22Rv1 (cell line): ENCODE measurements around the gene CARD10.

Experiments used
- H3K27ac ChIP-seq: fragments of 450-650 bp; 2 replicates; pipeline ENCODE4 v1.5.1; 2017
- ZFX ChIP-seq: fragments of 450-650 bp; IDR thresholded peaks from 2 replicates; pipeline ENCODE4 v1.6.1; 2017; ENCODE audit warnings: antibody characterized with exemption, borderline replicate concordance
- TF ChIP-seq, protein P1 (sequence below): fragments of 450-650 bp; IDR thresholded peaks from 2 replicates; pipeline ENCODE4 v1.5.1; 2017; ENCODE audit warnings: mild to moderate bottlenecking

CARD10 gene

DNA sequence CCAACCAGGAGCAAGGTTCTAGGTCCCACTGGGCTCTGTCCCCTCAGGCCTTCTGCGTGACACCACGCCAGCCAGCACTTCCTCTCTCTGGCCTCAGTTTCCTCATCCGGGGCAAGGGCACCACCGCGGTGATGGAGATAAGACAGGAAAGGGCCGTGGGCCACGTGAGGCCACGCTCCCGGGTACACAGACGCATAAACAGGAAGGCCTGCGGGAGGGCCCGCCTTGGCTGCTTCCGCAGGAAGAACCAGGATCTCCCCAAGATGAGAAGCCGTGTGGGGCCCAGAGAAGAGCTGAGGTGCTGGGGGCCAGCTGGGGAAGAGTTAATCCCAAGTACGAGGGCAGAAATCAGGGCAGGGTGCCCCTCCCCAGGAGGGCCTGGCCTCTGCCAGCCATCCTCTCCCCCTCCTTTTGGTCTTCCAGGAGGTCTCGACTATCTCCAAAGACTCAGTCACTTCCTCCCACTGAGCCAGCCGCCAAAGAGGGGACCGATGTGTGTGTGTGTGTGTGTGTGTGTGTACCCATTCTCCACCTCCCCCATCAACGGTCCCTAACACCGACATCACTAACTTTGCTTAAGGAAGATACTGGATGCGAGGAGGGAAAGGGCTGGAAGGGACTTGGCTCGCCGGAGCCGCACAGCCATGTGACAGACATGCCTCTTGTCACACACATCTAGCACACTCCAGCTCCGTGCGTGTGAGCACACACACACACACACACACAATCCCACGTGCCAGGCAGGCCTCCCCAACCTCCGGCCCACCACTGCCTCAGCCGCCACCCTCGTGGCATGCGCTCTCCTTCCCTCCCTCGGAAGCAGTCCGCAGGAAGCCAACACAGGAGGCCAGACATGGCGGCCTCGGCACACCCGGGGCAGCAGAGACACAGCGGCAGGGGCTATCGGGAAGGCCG lies 34.5 kb downstream of the CARD10 start:
- H3K27ac ChIP-seq: no peak overlapping the region
- TF ChIP-seq, protein P1, sequence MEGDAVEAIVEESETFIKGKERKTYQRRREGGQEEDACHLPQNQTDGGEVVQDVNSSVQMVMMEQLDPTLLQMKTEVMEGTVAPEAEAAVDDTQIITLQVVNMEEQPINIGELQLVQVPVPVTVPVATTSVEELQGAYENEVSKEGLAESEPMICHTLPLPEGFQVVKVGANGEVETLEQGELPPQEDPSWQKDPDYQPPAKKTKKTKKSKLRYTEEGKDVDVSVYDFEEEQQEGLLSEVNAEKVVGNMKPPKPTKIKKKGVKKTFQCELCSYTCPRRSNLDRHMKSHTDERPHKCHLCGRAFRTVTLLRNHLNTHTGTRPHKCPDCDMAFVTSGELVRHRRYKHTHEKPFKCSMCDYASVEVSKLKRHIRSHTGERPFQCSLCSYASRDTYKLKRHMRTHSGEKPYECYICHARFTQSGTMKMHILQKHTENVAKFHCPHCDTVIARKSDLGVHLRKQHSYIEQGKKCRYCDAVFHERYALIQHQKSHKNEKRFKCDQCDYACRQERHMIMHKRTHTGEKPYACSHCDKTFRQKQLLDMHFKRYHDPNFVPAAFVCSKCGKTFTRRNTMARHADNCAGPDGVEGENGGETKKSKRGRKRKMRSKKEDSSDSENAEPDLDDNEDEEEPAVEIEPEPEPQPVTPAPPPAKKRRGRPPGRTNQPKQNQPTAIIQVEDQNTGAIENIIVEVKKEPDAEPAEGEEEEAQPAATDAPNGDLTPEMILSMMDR: no peak
- no peak for TF ChIP-seq ZFX

DNA sequence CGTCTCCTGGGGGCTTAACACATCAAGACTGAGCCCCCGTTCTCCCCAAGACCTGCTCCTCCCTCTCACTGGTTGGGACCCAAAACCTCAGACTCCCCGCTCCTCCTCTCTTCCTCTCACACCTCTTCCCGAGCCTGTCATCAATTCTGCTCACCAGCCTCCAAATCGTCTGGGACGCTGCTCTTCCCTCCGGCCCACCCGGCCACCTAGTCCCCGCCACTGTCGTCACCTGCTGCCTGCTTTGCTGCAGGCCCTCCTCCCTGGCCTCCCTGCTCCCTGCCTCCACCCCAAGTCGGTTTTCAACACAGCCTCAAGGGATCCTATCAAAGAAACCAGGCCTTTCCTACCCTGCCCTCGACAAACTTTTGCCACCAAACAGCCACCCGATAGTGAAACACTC lies 36.2 kb downstream of the CARD10 start:
- H3K27ac ChIP-seq: no peak overlapping the region
- TF ChIP-seq, protein P1: no peak

DNA sequence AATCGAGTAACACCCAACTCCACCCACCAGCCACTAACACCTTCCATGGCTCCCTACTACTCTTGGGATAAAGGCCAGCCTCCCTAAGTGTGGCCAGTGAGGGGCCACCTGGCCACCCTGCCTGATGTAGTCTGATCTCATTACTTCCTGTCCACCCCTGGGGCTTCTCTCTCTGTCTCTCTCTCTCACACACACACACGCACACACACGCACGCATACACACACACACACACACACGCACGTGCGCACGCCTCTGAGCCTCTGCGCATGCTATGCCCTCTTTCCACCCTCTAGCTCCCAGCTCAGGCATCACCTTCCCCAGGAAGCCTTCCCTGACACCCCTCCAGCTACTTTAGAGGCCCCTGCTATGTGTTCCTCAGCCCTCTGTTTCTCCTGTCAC lies 37.0 kb downstream of the CARD10 start:
- no peak overlapping the region for H3K27ac ChIP-seq
- TF ChIP-seq ZFX: no peak
- TF ChIP-seq, protein P1: no peak

DNA sequence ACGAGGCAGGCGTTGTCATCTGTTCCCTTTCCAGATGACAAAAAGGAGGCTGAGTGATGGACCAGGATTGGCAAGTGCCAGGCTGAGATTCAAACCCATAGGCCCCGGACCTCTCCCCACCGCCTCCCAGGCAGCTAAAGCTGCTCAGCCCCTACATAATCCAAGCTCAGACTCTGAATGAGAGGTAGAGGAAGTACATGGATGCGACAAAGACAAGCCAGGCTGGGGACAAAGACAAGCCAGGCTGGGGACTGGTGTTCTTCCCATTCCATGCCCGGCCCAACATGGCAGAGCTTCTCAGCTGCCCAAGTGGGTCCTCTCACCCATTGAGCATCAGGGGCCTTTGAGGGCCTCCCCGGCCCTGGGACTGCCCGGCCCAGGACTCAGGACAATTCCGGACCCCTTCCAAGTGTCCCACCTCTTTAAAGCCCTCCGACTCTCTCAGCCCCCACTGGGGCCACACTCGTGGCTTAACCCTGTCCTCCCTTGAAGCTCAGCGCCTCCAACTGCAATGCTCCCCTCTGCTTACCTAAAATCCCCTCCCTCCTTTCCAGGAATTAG lies 37.8 kb downstream of the CARD10 start:
- TF ChIP-seq, protein P1: no peak
- no peak for TF ChIP-seq ZFX
- H3K27ac ChIP-seq: no peak overlapping the region

DNA sequence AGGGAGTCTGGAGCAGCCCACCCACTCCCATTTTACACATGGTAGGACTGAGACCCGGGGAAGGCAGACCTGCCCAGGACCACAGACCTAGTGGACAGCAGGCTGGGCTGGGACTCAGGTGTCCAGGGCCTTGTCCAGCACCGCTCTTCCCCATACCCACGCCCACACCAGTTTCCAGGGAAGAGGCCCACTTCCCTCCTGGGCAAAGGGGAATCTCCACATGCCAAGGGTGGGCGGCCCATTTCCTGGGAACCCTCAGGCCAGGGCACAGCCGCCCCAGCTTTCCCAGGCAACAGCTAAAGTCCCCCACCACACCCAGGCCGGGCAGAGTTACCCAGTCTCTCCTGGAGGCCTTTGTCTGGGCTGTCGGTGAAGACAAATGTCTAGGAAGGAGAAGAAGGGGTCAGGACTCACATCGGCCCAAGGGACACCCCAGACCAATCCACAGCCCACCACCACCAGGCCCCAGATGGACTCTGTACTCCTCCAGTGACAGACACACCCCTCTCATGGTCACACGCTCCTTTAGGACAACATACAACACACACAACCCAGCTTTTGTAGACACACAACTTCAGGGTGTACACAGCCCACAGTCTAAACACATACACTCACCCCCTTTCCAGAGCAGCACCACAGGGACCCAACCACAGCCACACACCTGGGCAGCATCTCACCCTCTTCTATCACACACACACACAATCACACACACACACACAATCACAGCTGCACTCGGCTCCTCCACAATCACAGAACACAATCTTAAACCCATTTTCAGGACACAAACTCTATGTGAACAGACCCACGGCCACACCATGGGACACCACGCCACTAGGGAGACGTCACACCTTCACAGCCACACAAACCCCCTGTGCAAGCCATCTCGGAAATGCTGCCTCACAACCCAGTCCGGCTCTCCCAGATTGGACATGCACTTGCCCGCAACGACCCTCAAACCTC lies 38.5 kb downstream of the CARD10 start:
- H3K27ac ChIP-seq: no peak overlapping the region
- TF ChIP-seq ZFX: no peak

DNA sequence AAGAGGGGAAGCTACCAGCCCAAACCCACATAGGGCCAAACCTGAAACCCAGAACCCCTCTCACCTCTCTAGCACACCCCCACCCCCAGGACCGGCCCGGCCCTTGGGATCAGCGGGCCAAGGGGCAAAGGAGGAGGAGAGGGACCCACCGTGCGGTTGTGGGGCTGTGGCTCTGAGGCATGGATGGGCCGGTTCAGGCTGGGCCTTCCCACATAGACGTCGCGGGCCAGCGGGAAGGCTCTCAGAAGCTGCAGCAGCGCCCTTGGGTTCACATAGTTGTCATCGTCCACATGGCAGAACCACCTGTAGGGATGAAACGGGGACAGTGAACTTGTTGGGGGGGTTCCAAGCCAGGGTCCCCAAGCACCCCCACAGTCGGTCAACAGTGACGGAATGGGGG lies 40.0 kb downstream of the CARD10 start:
- no peak overlapping the region for H3K27ac ChIP-seq
- TF ChIP-seq, protein P1: no peak
- no peak for TF ChIP-seq ZFX

DNA sequence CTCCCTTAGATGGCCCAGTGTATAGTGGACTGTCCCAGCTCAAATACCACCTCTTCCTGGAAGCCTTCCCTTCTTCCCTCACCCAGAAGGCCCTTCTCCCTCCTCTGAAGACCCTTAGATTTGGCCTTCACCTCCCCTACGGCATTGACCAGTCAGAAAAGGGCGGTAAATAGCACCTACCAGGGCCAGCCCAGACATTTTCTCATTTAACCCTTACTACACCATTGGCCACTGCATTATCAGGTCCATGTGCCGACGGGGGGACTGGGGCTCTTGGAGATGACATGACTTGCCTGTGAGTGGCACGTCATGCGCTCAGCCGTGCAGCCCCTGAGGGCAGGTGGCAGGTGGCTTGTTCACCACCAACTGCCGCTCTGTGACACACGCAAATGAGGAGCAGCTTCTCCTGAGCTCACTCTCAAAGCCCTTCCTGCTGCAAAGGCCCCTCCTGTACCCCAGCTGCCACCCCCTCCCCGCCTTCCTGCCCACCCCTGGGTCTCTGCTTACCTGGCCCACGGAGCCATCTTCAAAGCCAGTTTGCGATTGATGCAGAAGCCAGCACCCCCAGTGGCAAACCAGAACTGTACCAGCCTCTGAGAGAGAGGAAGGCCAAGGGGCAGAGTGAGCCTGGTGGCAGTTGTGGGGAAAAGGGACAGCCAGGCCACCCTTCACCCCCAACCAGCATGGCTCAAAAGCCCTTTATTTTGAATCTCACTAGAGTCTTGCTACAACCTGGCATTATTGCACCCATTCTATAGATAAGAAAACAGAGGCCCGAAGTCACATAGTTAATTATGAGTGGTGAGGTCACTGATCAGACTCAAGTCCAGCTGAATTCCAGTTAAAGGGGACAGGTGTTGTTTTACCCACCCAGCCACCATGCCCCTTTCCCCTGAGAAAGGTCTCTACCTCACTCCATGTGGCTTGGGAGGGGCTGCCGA lies 42.6 kb downstream of the CARD10 start:
- no peak overlapping the region for H3K27ac ChIP-seq
- TF ChIP-seq ZFX: no peak
- TF ChIP-seq, protein P1: no peak
